Epithelial cell of alveolus of lung (primary cell): ENCODE measurements around the gene UMAD1. TPM values are rescaled to one million over a fixed set of nuclear protein-coding genes. Genes with fewer than 3 reads are reported as not detected.

Source experiments
- total RNA-seq: library from RNA; depleted of rRNA; stranded (reverse); fragments of >200 nt; gene quantifications from 2 replicates; pipeline ENCODE4 v1.2.1, GENCODE V29; 2015

The UMAD1 gene
- 11.1 and 11.6 TPM in 2 replicates for total RNA-seq

DNA sequence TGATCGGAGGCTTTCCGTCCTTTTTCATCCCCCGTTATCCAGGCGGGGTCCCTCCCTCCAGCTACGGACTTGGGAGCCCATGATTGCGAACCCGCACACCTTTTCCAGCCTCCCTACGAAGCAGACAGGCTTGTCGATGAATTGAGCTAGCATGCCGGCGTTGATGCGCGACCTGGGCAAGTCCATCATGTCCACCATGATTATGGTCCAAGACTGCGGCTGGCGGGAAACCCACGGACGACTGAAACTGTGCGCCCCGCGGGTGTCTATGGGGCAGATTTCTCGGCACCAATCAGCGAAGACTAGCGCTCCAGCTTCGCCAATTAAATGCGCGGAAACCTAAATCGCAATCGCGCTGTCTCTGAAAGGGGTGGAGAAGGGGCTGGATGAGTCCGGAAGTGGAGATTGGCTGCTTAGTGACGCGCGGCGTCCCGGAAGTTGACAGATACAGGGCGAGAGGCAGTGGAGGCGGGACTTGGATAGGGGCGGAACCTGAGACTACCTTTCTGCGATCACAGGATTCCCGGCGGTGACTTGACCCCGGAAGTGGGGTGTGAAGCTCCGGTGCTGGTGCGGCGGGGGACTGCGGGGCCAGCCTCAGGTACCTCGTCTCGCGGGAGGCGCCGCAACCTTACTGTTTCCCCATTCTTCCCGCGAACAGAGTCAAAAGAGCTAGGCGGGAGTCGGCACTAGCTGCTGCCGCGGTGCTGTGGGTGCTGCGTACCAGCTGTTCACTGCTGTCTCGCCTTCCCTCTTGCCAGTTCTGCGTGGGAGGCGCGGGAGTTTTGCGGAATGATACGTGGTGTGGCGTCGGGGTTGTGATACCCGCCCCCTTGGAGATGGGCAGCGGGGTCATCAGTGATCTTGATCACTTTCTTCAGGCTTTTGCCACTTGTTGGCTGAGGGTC lies at the start of gene UMAD1:
Gene UMAD1, plus strand, starts transcription at position 532 of the 908 bp plus-strand sequence. CDS start 32,620 bp downstream, outside the sequence.

GRCh38 chr7:7718492-7718891 lies 77.9 kb downstream of the UMAD1 start, which contains the start of gene RPA3:
Gene RPA3, minus strand, starts transcription at chr7:7718607. Its CDS starts 78,189 bp downstream, at chr7:7640418.

Other genes starting within 250 kb of the UMAD1 start
- gene COL28A1, start 104.9 kb upstream of the UMAD1 start, total RNA-seq, result 0.72 TPM in 1 of 2 replicates, not detected in the other
- gene MIOS, start 73.9 kb upstream of the UMAD1 start, total RNA-seq, result 17.3 and 18.1 TPM in 2 replicates
- gene RPA3, start 77.9 kb downstream of the UMAD1 start, total RNA-seq, result 19.0 and 29.7 TPM in 2 replicates